ENCODE results near the gene SPAG16.

- TF ChIP-seq GATA2 (IDR thresholded peaks at IDR 0.05; ENCODE audit: low read depth, low read length), result no peak
- no peak for TF ChIP-seq GATA3 (IDR thresholded peaks at IDR 0.05; ENCODE audit: low read depth, low read length)
Observed at GRCh38 chr2:214246417-214246816, 962.2 kb downstream of the SPAG16 start.

Data from SH-SY5Y (cell line).